GM23338 (cell line): ENCODE data around the gene BBX. TPM values are rescaled to one million over a fixed set of nuclear protein-coding genes. Genes with fewer than 3 reads are reported as not detected.

Source experiments
- ATAC-seq: fragments of 200-7000 bp; cut with Tn5 transposase; 3 replicates; pipeline ENCODE4 v1.9.1; 2020
- DNase-seq: peaks from one replicate; pipeline ENCODE4 v3.0.0-alpha.2; 2015; ENCODE audit warnings: low spot score
- H2AFZ ChIP-seq: fragments of 200-600 bp; sonication (generic); 2 replicates; pipeline ENCODE4 v1.8.0; 2016; ENCODE audit warnings: antibody characterized with exemption, mild to moderate bottlenecking, moderate library complexity
- H3F3A ChIP-seq: fragments of 200-600 bp; sonication (generic); replicated peaks from 2 replicates; pipeline ENCODE4 v1.8.0; 2017; ENCODE audit warnings: antibody characterized with exemption, mixed run types, low read depth
- H3K27ac ChIP-seq: fragments of 200-600 bp; sonication (generic); 2 replicates; pipeline ENCODE4 v1.6.1; 2016; ENCODE audit warnings: low read depth
- H3K27me3 ChIP-seq: fragments of 200-600 bp; sonication (generic); 2 replicates; pipeline ENCODE4 v1.8.0; 2016; ENCODE audit warnings: mild to moderate bottlenecking, mixed run types, moderate library complexity; ENCODE audit not compliant: insufficient read depth
- H3K36me3 ChIP-seq: fragments of 200-600 bp; sonication (generic); 2 replicates; pipeline ENCODE4 v1.8.0; 2016; ENCODE audit warnings: mild to moderate bottlenecking; ENCODE audit not compliant: insufficient read depth
- H3K4me1 ChIP-seq: fragments of 200-600 bp; sonication (generic); 2 replicates; pipeline ENCODE4 v1.8.0; 2016; ENCODE audit warnings: mild to moderate bottlenecking, moderate library complexity; ENCODE audit not compliant: insufficient read depth
- H3K4me2 ChIP-seq: fragments of 200-600 bp; sonication (generic); 2 replicates; pipeline ENCODE4 v1.7.1; 2017; ENCODE audit warnings: mixed run types
- H3K4me3 ChIP-seq: fragments of 200-600 bp; sonication (generic); 2 replicates; pipeline ENCODE4 v1.6.1; 2016; ENCODE audit warnings: mixed run types
- H3K79me2 ChIP-seq: fragments of 200-600 bp; sonication (generic); replicated peaks from 2 replicates; pipeline ENCODE4 v1.8.0; 2017; ENCODE audit warnings: mild to moderate bottlenecking; ENCODE audit not compliant: insufficient read depth
- H3K9me2 ChIP-seq: fragments of 200-600 bp; sonication (generic); 2 replicates; pipeline ENCODE4 v1.8.0; 2017; ENCODE audit not compliant: insufficient read depth
- H4K20me1 ChIP-seq: fragments of 200-600 bp; sonication (generic); replicated peaks from 2 replicates; pipeline ENCODE4 v1.8.0; 2017; ENCODE audit warnings: mild to moderate bottlenecking; ENCODE audit not compliant: insufficient read depth
- H3K27ac Mint-ChIP-seq: 2 replicates; pipeline ENCODE4 v1.8.0; 2020; ENCODE audit warnings: inconsistent platforms, mild to moderate bottlenecking, moderate library complexity, mixed read lengths
- H3K27me3 Mint-ChIP-seq: 3 replicates; pipeline ENCODE4 v1.8.0; 2022; ENCODE audit warnings: low read depth, mild to moderate bottlenecking, moderate library complexity, mixed read lengths, inconsistent platforms; ENCODE audit not compliant: insufficient read depth, poor library complexity
- H3K36me3 Mint-ChIP-seq: 3 replicates; pipeline ENCODE4 v1.8.0; 2021; ENCODE audit warnings: low read depth, mild to moderate bottlenecking, inconsistent platforms, moderate library complexity, mixed read lengths
- H3K4me1 Mint-ChIP-seq: 3 replicates; pipeline ENCODE4 v1.8.0; 2020; ENCODE audit warnings: mild to moderate bottlenecking, inconsistent platforms, mixed read lengths
- H3K4me3 Mint-ChIP-seq: 3 replicates; pipeline ENCODE4 v1.8.0; 2021; ENCODE audit warnings: moderate library complexity, mild to moderate bottlenecking, inconsistent platforms, mixed read lengths
- H3K9me3 Mint-ChIP-seq: 3 replicates; pipeline ENCODE4 v1.8.0; 2020; ENCODE audit warnings: moderate library complexity, mild to moderate bottlenecking, inconsistent platforms, mixed read lengths
- CREB1 ChIP-seq: fragments of 250-450 bp; sonication (Bioruptor Pico); IDR thresholded peaks from 2 replicates; pipeline ENCODE4 v1.5.0; 2020; ENCODE audit warnings: low read depth, mild to moderate bottlenecking, moderate library complexity
- JUNB ChIP-seq: IDR thresholded peaks from one replicate; pipeline ENCODE4 v1.6.1; 2016; ENCODE audit warnings: antibody characterized with exemption; ENCODE audit not compliant: unreplicated experiment
- NANOG ChIP-seq: IDR thresholded peaks from 2 replicates; pipeline ENCODE4 v1.6.1; 2016; ENCODE audit warnings: antibody characterized with exemption, borderline replicate concordance
- STAT1 ChIP-seq: IDR thresholded peaks from one replicate; pipeline ENCODE4 v1.6.1; 2016; ENCODE audit warnings: antibody characterized with exemption; ENCODE audit not compliant: unreplicated experiment
- ZNF114 ChIP-seq: fragments of 250-450 bp; sonication (Bioruptor Pico); IDR thresholded peaks from 2 replicates; pipeline ENCODE4 v1.5.0; 2020; ENCODE audit warnings: mild to moderate bottlenecking, moderate library complexity
- ZNF462 ChIP-seq: fragments of 250-450 bp; sonication (Bioruptor Pico); IDR thresholded peaks from 2 replicates; pipeline ENCODE4 v1.5.0; 2020; ENCODE audit warnings: mild to moderate bottlenecking, moderate library complexity
- polyA plus RNA-seq: library from polyadenylated mRNA; unstranded; fragments of >200 nt; fragmentation: Nextera tagmentation; extraction: Ambion mirVana; gene quantifications from 2 replicates; pipeline ENCODE4 v1.2.1, GENCODE V29; 2016
- total RNA-seq: library from RNA; depleted of rRNA; stranded (reverse); fragments of >200 nt; shearing (Covaris generic); gene quantifications from 2 replicates; pipeline ENCODE4 v1.2.3, GENCODE V29; 2014
- TF ChIP-seq, protein P1 (sequence below): IDR thresholded peaks from 2 replicates; pipeline ENCODE4 v1.6.1; 2016; ENCODE audit warnings: antibody characterized with exemption

The BBX gene
- total and polyA plus RNA-seq, 2 experiments from 2014 or later: 35.2 to 44.1 TPM

GRCh38 chr3:107791027-107791426, 268.3 kb downstream of the BBX start (continued):
- TF ChIP-seq JUNB: no peak
- no peak for TF ChIP-seq ZNF462 (CRISPR knock-in tag)
- TF ChIP-seq NANOG: no peak
- TF ChIP-seq, protein P1, sequence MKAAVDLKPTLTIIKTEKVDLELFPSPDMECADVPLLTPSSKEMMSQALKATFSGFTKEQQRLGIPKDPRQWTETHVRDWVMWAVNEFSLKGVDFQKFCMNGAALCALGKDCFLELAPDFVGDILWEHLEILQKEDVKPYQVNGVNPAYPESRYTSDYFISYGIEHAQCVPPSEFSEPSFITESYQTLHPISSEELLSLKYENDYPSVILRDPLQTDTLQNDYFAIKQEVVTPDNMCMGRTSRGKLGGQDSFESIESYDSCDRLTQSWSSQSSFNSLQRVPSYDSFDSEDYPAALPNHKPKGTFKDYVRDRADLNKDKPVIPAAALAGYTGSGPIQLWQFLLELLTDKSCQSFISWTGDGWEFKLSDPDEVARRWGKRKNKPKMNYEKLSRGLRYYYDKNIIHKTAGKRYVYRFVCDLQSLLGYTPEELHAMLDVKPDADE: no peak
- no peak for TF ChIP-seq ZNF114 (CRISPR knock-in tag)
- TF ChIP-seq STAT1: no peak
- TF ChIP-seq CREB1 (CRISPR knock-in tag): no peak

DNA sequence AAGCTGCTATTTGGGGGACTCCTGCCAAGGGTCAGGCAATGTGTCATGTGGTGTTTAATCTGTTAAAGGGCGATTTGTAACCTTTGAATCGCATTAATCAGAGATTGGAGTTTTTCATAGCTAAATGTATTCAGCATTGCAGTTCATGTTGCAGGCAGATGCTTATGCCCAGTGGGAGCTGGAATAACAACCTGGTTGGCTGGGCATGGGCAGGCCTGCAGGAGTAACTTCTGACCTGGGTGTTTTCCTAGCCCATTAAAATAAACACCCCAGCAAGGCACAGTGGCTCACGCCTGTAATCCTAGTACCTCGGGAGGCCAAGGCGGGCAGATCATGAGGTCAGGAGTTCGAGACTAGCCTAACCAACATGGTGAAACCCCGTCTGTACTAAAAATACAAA, 268.7 kb downstream of the BBX start:
- no peaks in the 10 kb centered on the region for H3K27me3 ChIP-seq
- Mint-ChIP-seq H3K36me3 (peaks cover 7% of the 10 kb centered on the region; the same call in 1 of the 3 replicates), H3K27ac (no peak overlapping the region), H3K4me1 (no peaks in the 10 kb centered on the region), H3K27me3 (peaks cover 7% of the 10 kb centered on the region), H3K4me3 (no peak overlapping the region), H3K9me3 (no peaks in the 10 kb centered on the region)
- no peaks in the 10 kb centered on the region for H3K4me1 ChIP-seq
- no peaks in the 10 kb centered on the region for H3F3A ChIP-seq
- DNase-seq: no peak
- H3K36me3 ChIP-seq: no peaks in the 10 kb centered on the region
- H3K27ac ChIP-seq: no peak overlapping the region
- H3K4me2 ChIP-seq: no peak overlapping the region
- H4K20me1 ChIP-seq: no peaks in the 10 kb centered on the region
- H3K79me2 ChIP-seq: no peaks in the 10 kb centered on the region
- no peak overlapping the region for H3K4me3 ChIP-seq
- no peak for TF ChIP-seq ZNF462 (CRISPR knock-in tag)
- no peak for ATAC-seq
- H3K9me2 ChIP-seq: no peaks in the 10 kb centered on the region
- no peak overlapping the region for H2AFZ ChIP-seq
